Lower leg skin (tissue), 3 donors: Measurements from ENCODE around the gene EGFL7.

Experiments
- POLR2A ChIP-seq, 2 donors: fragments of 450-650 bp; IDR thresholded peaks; one replicate each; pipeline ENCODE4 v1.6.1; 2016 to 2017; ENCODE audit warnings: antibody characterized with exemption in 2 of 2, mild to moderate bottlenecking in 1 of 2, moderate library complexity in 1 of 2
- TF ChIP-seq, protein P1 (sequence below), 3 donors: fragments of 450-650 bp; IDR thresholded peaks; one replicate each; pipeline ENCODE4 v1.5.1; 2016; ENCODE audit warnings: antibody characterized with exemption in 3 of 3, mild to moderate bottlenecking in 3 of 3, moderate library complexity in 2 of 3

DNA sequence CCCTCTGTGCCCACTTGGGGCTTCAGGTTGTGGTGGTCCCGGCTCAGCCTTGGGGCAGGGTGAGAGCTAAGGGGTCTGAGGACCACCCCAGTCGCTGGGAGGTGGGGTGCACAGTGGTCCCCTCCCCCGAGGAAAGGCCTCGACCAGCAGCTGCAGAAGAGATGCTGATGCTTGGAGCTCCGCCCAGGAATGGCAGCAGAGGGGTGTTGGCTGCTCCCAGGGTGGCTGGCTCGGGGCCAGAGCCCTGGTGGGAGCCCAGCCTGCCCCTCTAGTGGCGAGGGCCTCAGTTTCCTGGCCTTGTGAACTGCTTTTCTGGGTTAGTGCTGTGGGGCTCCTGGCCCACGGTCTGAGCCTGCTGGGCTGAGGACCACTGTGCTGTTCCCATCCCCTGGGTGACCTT lies 50.8 kb downstream of the EGFL7 start:
- TF ChIP-seq, protein P1, sequence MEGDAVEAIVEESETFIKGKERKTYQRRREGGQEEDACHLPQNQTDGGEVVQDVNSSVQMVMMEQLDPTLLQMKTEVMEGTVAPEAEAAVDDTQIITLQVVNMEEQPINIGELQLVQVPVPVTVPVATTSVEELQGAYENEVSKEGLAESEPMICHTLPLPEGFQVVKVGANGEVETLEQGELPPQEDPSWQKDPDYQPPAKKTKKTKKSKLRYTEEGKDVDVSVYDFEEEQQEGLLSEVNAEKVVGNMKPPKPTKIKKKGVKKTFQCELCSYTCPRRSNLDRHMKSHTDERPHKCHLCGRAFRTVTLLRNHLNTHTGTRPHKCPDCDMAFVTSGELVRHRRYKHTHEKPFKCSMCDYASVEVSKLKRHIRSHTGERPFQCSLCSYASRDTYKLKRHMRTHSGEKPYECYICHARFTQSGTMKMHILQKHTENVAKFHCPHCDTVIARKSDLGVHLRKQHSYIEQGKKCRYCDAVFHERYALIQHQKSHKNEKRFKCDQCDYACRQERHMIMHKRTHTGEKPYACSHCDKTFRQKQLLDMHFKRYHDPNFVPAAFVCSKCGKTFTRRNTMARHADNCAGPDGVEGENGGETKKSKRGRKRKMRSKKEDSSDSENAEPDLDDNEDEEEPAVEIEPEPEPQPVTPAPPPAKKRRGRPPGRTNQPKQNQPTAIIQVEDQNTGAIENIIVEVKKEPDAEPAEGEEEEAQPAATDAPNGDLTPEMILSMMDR (IDR thresholded peaks at IDR 0.05) = no peak
- no peak for TF ChIP-seq POLR2A (IDR thresholded peaks at IDR 0.05)
